Measurements from ENCODE around the gene TRIM47. TPM values are rescaled to one million over a fixed set of nuclear protein-coding genes. Genes with fewer than 3 reads are reported as not detected.
A peak's percentile ranks its signal among the peaks of the same experiment; 100 is the strongest.

Gene TRIM47
- total and polyA plus RNA-seq, 8 donors: 13.4 to 63.8 (median 20.8) TPM

- Histone ChIP-seq H3K27ac (peak overlapping the region in 1 of 2 donors; percentile 49), H3K36me3 (peaks cover 0 to 98% of the 10 kb centered on the region in 2 donors), H3K9me3 (no peaks in the 10 kb centered on the region), H3K4me3 (no peak overlapping the region), H3K4me1 (peaks cover 7% of the 10 kb centered on the region in 2 donors), H3K27me3 (no peaks in the 10 kb centered on the region)
- no peak for ATAC-seq
- intact Hi-C loops (cut with DNase I): no loop called here
- no peak for DNase-seq
- TF ChIP-seq, protein P1, sequence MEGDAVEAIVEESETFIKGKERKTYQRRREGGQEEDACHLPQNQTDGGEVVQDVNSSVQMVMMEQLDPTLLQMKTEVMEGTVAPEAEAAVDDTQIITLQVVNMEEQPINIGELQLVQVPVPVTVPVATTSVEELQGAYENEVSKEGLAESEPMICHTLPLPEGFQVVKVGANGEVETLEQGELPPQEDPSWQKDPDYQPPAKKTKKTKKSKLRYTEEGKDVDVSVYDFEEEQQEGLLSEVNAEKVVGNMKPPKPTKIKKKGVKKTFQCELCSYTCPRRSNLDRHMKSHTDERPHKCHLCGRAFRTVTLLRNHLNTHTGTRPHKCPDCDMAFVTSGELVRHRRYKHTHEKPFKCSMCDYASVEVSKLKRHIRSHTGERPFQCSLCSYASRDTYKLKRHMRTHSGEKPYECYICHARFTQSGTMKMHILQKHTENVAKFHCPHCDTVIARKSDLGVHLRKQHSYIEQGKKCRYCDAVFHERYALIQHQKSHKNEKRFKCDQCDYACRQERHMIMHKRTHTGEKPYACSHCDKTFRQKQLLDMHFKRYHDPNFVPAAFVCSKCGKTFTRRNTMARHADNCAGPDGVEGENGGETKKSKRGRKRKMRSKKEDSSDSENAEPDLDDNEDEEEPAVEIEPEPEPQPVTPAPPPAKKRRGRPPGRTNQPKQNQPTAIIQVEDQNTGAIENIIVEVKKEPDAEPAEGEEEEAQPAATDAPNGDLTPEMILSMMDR (IDR thresholded peaks at IDR 0.05): no peak
These were observed 53.7 kb downstream of the TRIM47 start for GRCh38 chr17:75824666-75825065.

Other genes starting within 250 kb of the TRIM47 start
- 1 to 10 TPM; 1.0 to 1.7 TPM for gene SMIM5, start 245.1 kb downstream of the TRIM47 start, total RNA-seq
- 1 to 10 TPM; 1.7 to 3.4 (median 2.4) TPM for gene SMIM5, start 245.1 kb downstream of the TRIM47 start, polyA plus RNA-seq (ENCODE audit: insufficient read length in 6 of 6)
- gene RECQL5, start 211.4 kb downstream of the TRIM47 start, total RNA-seq: 10 to 100 TPM; 28.5 to 35.5 TPM
- gene RECQL5, start 211.4 kb downstream of the TRIM47 start, polyA plus RNA-seq (ENCODE audit: insufficient read length in 6 of 6): 10 to 100 TPM; 28.9 to 43.0 (median 35.8) TPM
- 10 to 100 TPM; 58.9 to 80.8 TPM for gene SAP30BP, start 211.2 kb downstream of the TRIM47 start, total RNA-seq
- 100 to 1,000 TPM in 5 of 6 donors, 10 to 100 TPM in 1; 97.7 to 111 (median 102) TPM for gene SAP30BP, start 211.2 kb downstream of the TRIM47 start, polyA plus RNA-seq (ENCODE audit: insufficient read length in 6 of 6)
- 10 to 100 TPM; 44.1 to 54.8 TPM for gene ITGB4, start 157.1 kb downstream of the TRIM47 start, total RNA-seq
- 10 to 100 TPM in 1 of 6 donors, 1 to 10 TPM in 5; 4.6 to 12.2 (median 8.9) TPM for gene ITGB4, start 157.1 kb downstream of the TRIM47 start, polyA plus RNA-seq (ENCODE audit: insufficient read length in 6 of 6)
- gene GALK1, start 113.4 kb downstream of the TRIM47 start, total RNA-seq: 10 to 100 TPM; 38.1 to 39.6 TPM
- 10 to 100 TPM; 10.3 to 19.2 (median 15.0) TPM for gene GALK1, start 113.4 kb downstream of the TRIM47 start, polyA plus RNA-seq (ENCODE audit: insufficient read length in 6 of 6)
- 10 to 100 TPM; 19.8 to 24.6 TPM for gene UNK, start 93.8 kb downstream of the TRIM47 start, total RNA-seq
- gene UNK, start 93.8 kb downstream of the TRIM47 start, polyA plus RNA-seq (ENCODE audit: insufficient read length in 6 of 6): 10 to 100 TPM; 48.4 to 54.6 (median 50.6) TPM
- gene UNC13D, start 34.2 kb downstream of the TRIM47 start, total RNA-seq: 10 to 100 TPM; 60.5 to 91.4 TPM
- gene UNC13D, start 34.2 kb downstream of the TRIM47 start, polyA plus RNA-seq (ENCODE audit: insufficient read length in 6 of 6): 10 to 100 TPM; 24.9 to 49.5 (median 36.6) TPM
- gene WBP2, start 23.2 kb downstream of the TRIM47 start, total RNA-seq: 100 to 1,000 TPM; 119 to 132 TPM
- gene WBP2, start 23.2 kb downstream of the TRIM47 start, polyA plus RNA-seq (ENCODE audit: insufficient read length in 6 of 6): 10 to 100 TPM; 64.1 to 78.0 (median 73.6) TPM
- 10 to 100 TPM; 26.3 to 35.1 TPM for gene TRIM65, start 18.4 kb upstream of the TRIM47 start, total RNA-seq
- gene TRIM65, start 18.4 kb upstream of the TRIM47 start, polyA plus RNA-seq (ENCODE audit: insufficient read length in 6 of 6): 10 to 100 TPM; 15.8 to 30.9 (median 19.1) TPM
- 10 to 100 TPM; 80.5 to 81.8 TPM for gene MRPL38, start 26.3 kb upstream of the TRIM47 start, total RNA-seq
- gene MRPL38, start 26.3 kb upstream of the TRIM47 start, polyA plus RNA-seq (ENCODE audit: insufficient read length in 6 of 6): 10 to 100 TPM; 61.1 to 86.4 (median 71.7) TPM
- 10 to 100 TPM; 12.1 to 13.1 TPM for gene FBF1, start 62.5 kb upstream of the TRIM47 start, total RNA-seq
- 10 to 100 TPM in 1 of 6 donors, 1 to 10 TPM in 5; 7.3 to 11.4 (median 8.7) TPM for gene FBF1, start 62.5 kb upstream of the TRIM47 start, polyA plus RNA-seq (ENCODE audit: insufficient read length in 6 of 6)
- 10 to 100 TPM; 81.0 TPM for gene ACOX1, start 100.6 kb upstream of the TRIM47 start, total RNA-seq
- gene ACOX1, start 100.6 kb upstream of the TRIM47 start, polyA plus RNA-seq (ENCODE audit: insufficient read length in 6 of 6): 10 to 100 TPM; 25.6 to 34.5 (median 29.4) TPM
- gene TEN1, start 100.7 kb upstream of the TRIM47 start, total RNA-seq: 10 to 100 TPM; 19.3 to 20.7 TPM
- gene TEN1, start 100.7 kb upstream of the TRIM47 start, polyA plus RNA-seq (ENCODE audit: insufficient read length in 6 of 6): 10 to 100 TPM; 24.5 to 32.2 (median 29.7) TPM
- 1 to 10 TPM; 5.4 to 6.1 TPM for gene CDK3, start 122.3 kb upstream of the TRIM47 start, total RNA-seq
- gene CDK3, start 122.3 kb upstream of the TRIM47 start, polyA plus RNA-seq (ENCODE audit: insufficient read length in 6 of 6): 10 to 100 TPM; 14.1 to 23.3 (median 21.0) TPM
- gene EVPL, start 148.7 kb upstream of the TRIM47 start, total RNA-seq: 10 to 100 TPM; 29.1 to 44.8 TPM
- gene EVPL, start 148.7 kb upstream of the TRIM47 start, polyA plus RNA-seq (ENCODE audit: insufficient read length in 6 of 6): 10 to 100 TPM; 23.3 to 53.1 (median 43.9) TPM
- 10 to 100 TPM; 61.0 to 72.3 TPM for gene SRP68, start 193.9 kb upstream of the TRIM47 start, total RNA-seq
- 100 to 1,000 TPM in 2 of 6 donors, 10 to 100 TPM in 4; 95.0 to 104 (median 98.6) TPM for gene SRP68, start 193.9 kb upstream of the TRIM47 start, polyA plus RNA-seq (ENCODE audit: insufficient read length in 6 of 6)
- under 1 TPM in 1 of 2 donors, not detected in 1; 0.23 TPM for gene GALR2, start 196.2 kb upstream of the TRIM47 start, total RNA-seq
- gene GALR2, start 196.2 kb upstream of the TRIM47 start, polyA plus RNA-seq (ENCODE audit: insufficient read length in 6 of 6): under 1 TPM in 2 of 6 donors, not detected in 4; 0.12 to 0.21 TPM
- under 1 TPM in 1 of 2 donors, not detected in 1; 0.12 TPM for gene ZACN, start 200.6 kb upstream of the TRIM47 start, total RNA-seq
- gene ZACN, start 200.6 kb upstream of the TRIM47 start, polyA plus RNA-seq (ENCODE audit: insufficient read length in 6 of 6): 10 to 100 TPM; 16.4 to 27.5 (median 18.0) TPM
- gene EXOC7, start 225.2 kb upstream of the TRIM47 start, total RNA-seq: 100 to 1,000 TPM; 114 to 123 TPM
- gene EXOC7, start 225.2 kb upstream of the TRIM47 start, polyA plus RNA-seq (ENCODE audit: insufficient read length in 6 of 6): 100 to 1,000 TPM; 147 to 178 (median 164) TPM